Activated CD4-positive, alpha-beta T cell treated with anti-CD3 and anti-CD28 coated beads for 36 hours (primary cell): ENCODE results near the gene TCEANC2. TPM values are rescaled to one million over a fixed set of nuclear protein-coding genes. Genes with fewer than 3 reads are reported as not detected.
"Not testable (repeated sequence)": the region's sequence is repeated elsewhere in the genome, so short reads cannot be mapped to it uniquely, and the experiment has no call there.

Experiments used
- ATAC-seq: fragments of 200-7000 bp; cut with Tn5 transposase; one replicate; pipeline ENCODE4 v1.10.0; 2021; ENCODE audit warnings: mild to moderate bottlenecking, moderate library complexity
- CTCF ChIA-PET: fragments of 350-600 bp; sonication (Branson Sonifier 250); formaldehyde crosslinking; loops from one replicate; lab custom pipeline; 2021; ENCODE audit warnings: antibody characterized with exemption; lab: Charles Lee
- POLR2A ChIA-PET: fragments of 350-600 bp; sonication (Branson Sonifier 250); formaldehyde crosslinking; loops from one replicate; lab custom pipeline; 2021; ENCODE audit warnings: antibody characterized with exemption, inconsistent platforms; lab: Charles Lee
- DNase-seq: peaks from one replicate; pipeline ENCODE4 v3.0.0-alpha.2; 2020
- H3K27ac Mint-ChIP-seq: one replicate; pipeline ENCODE4 v1.8.0; 2021; ENCODE audit warnings: mixed read lengths
- H3K27me3 Mint-ChIP-seq: one replicate; pipeline ENCODE4 v1.8.0; 2021; ENCODE audit warnings: mixed read lengths
- H3K36me3 Mint-ChIP-seq: one replicate; pipeline ENCODE4 v1.8.0; 2021; ENCODE audit warnings: low read depth, mixed read lengths
- H3K4me1 Mint-ChIP-seq: one replicate; pipeline ENCODE4 v1.8.0; 2021; ENCODE audit warnings: mixed read lengths
- H3K4me3 Mint-ChIP-seq: one replicate; pipeline ENCODE4 v1.8.0; 2021; ENCODE audit warnings: mild to moderate bottlenecking, moderate library complexity, mixed read lengths
- H3K9me3 Mint-ChIP-seq: one replicate; pipeline ENCODE4 v1.8.0; 2021; ENCODE audit warnings: low read depth, mixed read lengths
- intact Hi-C, 2 experiments: fragments of 100-400 bp; cut with DNase I in 1 of 2; cut with micrococcal nuclease in 1 of 2; formaldehyde crosslinking; loops; one replicate each; pipeline versions ENCODE4 v1.14.2 to v1.15.1; 2022 to 2024; cut with DNase I, micrococcal nuclease
- total RNA-seq, 2 experiments: library from RNA; stranded (reverse); gene quantifications; one replicate each; pipeline ENCODE4 v1.2.3, GENCODE V29; 2021

The TCEANC2 gene
- total RNA-seq, 2 experiments from 2014 or later: 14.0 to 14.2 TPM

DNA sequence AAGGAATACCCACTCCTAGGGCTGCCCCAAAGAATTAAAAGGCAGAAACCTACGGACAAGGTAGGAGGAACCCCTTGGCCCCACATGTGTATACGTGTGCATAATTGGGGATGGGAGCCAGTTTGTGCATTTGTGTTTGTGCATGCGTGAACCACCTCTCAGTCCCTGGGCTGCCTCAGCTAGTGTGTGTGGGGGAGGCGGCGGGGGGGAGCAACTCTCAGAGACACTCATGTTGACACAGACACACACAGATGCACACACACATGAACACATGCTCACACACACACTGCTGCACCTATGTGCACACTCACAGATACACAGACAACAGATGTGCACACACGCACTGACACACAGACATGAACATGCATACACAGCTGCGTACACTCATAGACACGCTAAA lies 40.5 kb upstream of the TCEANC2 start:
- Mint-ChIP-seq H3K36me3 (no peaks in the 10 kb centered on the region), H3K4me1 (no peaks in the 10 kb centered on the region), H3K27ac (no peak overlapping the region), H3K9me3 (no peaks in the 10 kb centered on the region), H3K27me3 (no peaks in the 10 kb centered on the region), H3K4me3 (no peak overlapping the region)
- CTCF ChIA-PET: interaction anchor here (0.8 to 1.1 kb wide), 2 partner anchors 9 to 112 kb away, joined by 3 read pairs; no protein-coding TSS in a partner anchor
- intact Hi-C loops: no loop called here
- DNase-seq (no peak), ATAC-seq (no peak)
- POLR2A ChIA-PET: no interaction called here

- no peaks in the 10 kb centered on the region for H3K36me3 Mint-ChIP-seq
- no peaks in the 10 kb centered on the region for H3K27me3 Mint-ChIP-seq
- ChIA-PET CTCF (no interaction called here), POLR2A (interaction anchor here (0.5 kb wide), 1 partner anchor 281 kb away, joined by 5 read pairs; no protein-coding TSS in a partner anchor)
- no peaks in the 10 kb centered on the region for H3K4me1 Mint-ChIP-seq
- H3K27ac Mint-ChIP-seq: no peak overlapping the region
- intact Hi-C loops: no loop called here
- H3K9me3 Mint-ChIP-seq: no peaks in the 10 kb centered on the region
- ATAC-seq (no peak), DNase-seq (no peak)
- no peak overlapping the region for H3K4me3 Mint-ChIP-seq
Measured at GRCh38 chr1:54013393-54014008, 39.9 kb upstream of the TCEANC2 start.

GRCh38 chr1:54014009-54014629 lies 39.3 kb upstream of the TCEANC2 start:
- POLR2A ChIA-PET: interaction anchor here (0.6 kb wide), 1 partner anchor 64 kb away, joined by 3 read pairs; no protein-coding TSS in a partner anchor
- Mint-ChIP-seq H3K9me3 (no peaks in the 10 kb centered on the region), H3K4me3 (no peak overlapping the region), H3K27me3 (no peaks in the 10 kb centered on the region), H3K4me1 (no peaks in the 10 kb centered on the region), H3K36me3 (no peaks in the 10 kb centered on the region), H3K27ac (no peak overlapping the region)
- intact Hi-C loops: no loop called here
- ATAC-seq (no peak), DNase-seq (no peak)
- CTCF ChIA-PET: interaction anchor here (0.7 to 1.0 kb wide), 3 partner anchors 19 to 55 kb away, joined by 3 to 5 read pairs (median 3); no protein-coding TSS in a partner anchor

GRCh38 chr1:54016343-54017282 lies 36.8 kb upstream of the TCEANC2 start:
- H3K4me1 Mint-ChIP-seq: no peaks in the 10 kb centered on the region
- no peaks in the 10 kb centered on the region for H3K9me3 Mint-ChIP-seq
- H3K27me3 Mint-ChIP-seq: no peaks in the 10 kb centered on the region
- ChIA-PET CTCF (interaction anchor here (1.0 kb wide), 1 partner anchor 57 kb away, joined by 5 read pairs; no protein-coding TSS in a partner anchor), POLR2A (no interaction called here)
- H3K4me3 Mint-ChIP-seq: no peak overlapping the region
- ATAC-seq (no peak), DNase-seq (no peak)
- no peaks in the 10 kb centered on the region for H3K36me3 Mint-ChIP-seq
- H3K27ac Mint-ChIP-seq: no peak overlapping the region
- intact Hi-C loops: no loop called here

DNA sequence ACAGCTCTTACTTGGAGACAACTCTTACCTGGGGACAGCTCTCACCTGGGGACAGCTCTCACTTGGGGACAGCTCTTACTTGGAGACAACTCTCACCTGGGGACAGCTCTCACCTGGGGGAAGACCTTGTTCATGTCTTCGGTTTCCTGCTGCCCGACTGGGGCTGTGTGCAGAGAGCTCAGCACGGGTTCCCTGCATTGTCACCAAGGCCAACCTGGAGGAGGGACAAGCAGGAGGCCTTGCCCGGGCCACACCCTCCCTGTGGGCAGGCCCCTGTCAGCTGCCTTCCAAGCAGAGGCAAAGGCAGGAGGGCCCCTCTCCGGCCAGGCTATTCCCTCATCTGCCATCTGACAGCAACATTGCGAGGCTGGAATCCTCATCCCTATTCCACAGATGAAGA lies 35.4 kb upstream of the TCEANC2 start, which contains the start of gene LDLRAD1:
TSS of gene LDLRAD1 (minus strand) at position 208 of the 400 bp plus-strand sequence. CDS start at position 134, 74 bp downstream.
- no peaks in the 10 kb centered on the region for H3K36me3 Mint-ChIP-seq
- no peaks in the 10 kb centered on the region for H3K4me1 Mint-ChIP-seq
- DNase-seq (no peak), ATAC-seq (no peak)
- POLR2A ChIA-PET: no interaction called here
- H3K27ac Mint-ChIP-seq: no peak within 1 kb of the TSS
- H3K27me3 Mint-ChIP-seq: no peaks in the 10 kb centered on the region
- H3K9me3 Mint-ChIP-seq: no peaks in the 10 kb centered on the region
- CTCF ChIA-PET: no interaction called here
- intact Hi-C loops: no loop called here
- no peak within 1 kb of the TSS for H3K4me3 Mint-ChIP-seq

DNA sequence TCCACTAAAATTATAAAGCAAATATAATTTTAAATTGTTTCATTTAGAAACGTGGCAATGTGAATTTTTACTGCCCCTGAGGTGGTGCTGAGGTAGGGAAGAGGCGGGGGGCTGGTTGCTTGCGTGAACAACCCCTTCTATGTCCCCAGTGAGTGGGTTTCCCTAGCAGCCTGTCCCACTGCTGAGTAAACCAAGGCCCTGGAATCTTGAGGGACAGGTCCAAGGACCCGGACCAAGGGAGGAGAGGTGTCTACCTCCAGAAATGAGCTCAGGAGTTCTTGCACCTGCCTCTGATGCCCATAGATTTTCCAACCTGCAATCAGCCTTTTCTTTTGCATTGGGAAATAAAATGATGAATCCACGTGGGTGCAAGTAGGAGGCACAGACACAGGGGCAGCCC lies 34.8 kb upstream of the TCEANC2 start:
- DNase-seq: no peak
- ATAC-seq: no peak
- POLR2A ChIA-PET: no interaction called here
- intact Hi-C loops: no loop called here
- no peak overlapping the region for H3K27ac Mint-ChIP-seq
- CTCF ChIA-PET: interaction anchor here (0.5 kb wide), 1 partner anchor 1143 kb away, joined by 3 read pairs; no protein-coding TSS in a partner anchor
- no peaks in the 10 kb centered on the region for H3K36me3 Mint-ChIP-seq
- no peak overlapping the region for H3K4me3 Mint-ChIP-seq
- H3K9me3 Mint-ChIP-seq: no peaks in the 10 kb centered on the region
- no peaks in the 10 kb centered on the region for H3K4me1 Mint-ChIP-seq
- H3K27me3 Mint-ChIP-seq: no peaks in the 10 kb centered on the region

GRCh38 chr1:54019562-54020176 lies 33.7 kb upstream of the TCEANC2 start:
- CTCF ChIA-PET: interaction anchor here (0.6 to 1.0 kb wide), 2 partner anchors 159 to 467 kb away, joined by 3 read pairs; no protein-coding TSS in a partner anchor
- H3K27me3 Mint-ChIP-seq, ATAC-seq, H3K4me1 Mint-ChIP-seq, H3K4me3 Mint-ChIP-seq, H3K27ac Mint-ChIP-seq, DNase-seq, POLR2A ChIA-PET, H3K9me3 Mint-ChIP-seq, intact Hi-C loops, H3K36me3 Mint-ChIP-seq: not testable (repeated sequence)

GRCh38 chr1:54024358-54024757 lies 29.1 kb upstream of the TCEANC2 start:
- ChIA-PET CTCF (no interaction called here), POLR2A (no interaction called here)
- no peak overlapping the region for H3K27ac Mint-ChIP-seq
- no peak for DNase-seq
- no peaks in the 10 kb centered on the region for H3K4me1 Mint-ChIP-seq
- intact Hi-C loops: no loop called here
- no peaks in the 10 kb centered on the region for H3K36me3 Mint-ChIP-seq
- no peak overlapping the region for H3K4me3 Mint-ChIP-seq
- H3K27me3 Mint-ChIP-seq: no peaks in the 10 kb centered on the region
- no peaks in the 10 kb centered on the region for H3K9me3 Mint-ChIP-seq
- no peak for ATAC-seq

DNA sequence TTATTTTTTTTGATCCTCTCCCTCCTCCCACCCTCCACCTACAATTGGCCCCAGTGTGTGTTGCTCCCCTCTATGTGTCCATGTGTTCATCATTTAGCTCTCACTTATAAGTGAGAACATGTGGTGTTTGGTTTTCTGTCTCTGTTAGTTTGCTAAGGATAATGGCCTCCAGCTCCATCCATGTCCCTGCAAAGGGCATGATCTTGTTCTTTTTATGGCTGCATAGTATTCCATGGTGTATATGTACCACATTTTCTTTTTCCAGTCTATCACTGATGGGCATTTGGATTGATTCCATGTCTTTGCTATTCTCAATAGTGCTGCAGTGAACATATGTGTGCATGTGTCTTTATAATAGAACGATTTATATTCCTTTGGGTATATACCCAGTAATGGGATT lies 28.6 kb upstream of the TCEANC2 start:
- H3K9me3 Mint-ChIP-seq, H3K27me3 Mint-ChIP-seq, H3K27ac Mint-ChIP-seq, H3K4me1 Mint-ChIP-seq, ATAC-seq, POLR2A ChIA-PET, intact Hi-C loops, H3K36me3 Mint-ChIP-seq, H3K4me3 Mint-ChIP-seq, CTCF ChIA-PET, DNase-seq: not testable (repeated sequence)

DNA sequence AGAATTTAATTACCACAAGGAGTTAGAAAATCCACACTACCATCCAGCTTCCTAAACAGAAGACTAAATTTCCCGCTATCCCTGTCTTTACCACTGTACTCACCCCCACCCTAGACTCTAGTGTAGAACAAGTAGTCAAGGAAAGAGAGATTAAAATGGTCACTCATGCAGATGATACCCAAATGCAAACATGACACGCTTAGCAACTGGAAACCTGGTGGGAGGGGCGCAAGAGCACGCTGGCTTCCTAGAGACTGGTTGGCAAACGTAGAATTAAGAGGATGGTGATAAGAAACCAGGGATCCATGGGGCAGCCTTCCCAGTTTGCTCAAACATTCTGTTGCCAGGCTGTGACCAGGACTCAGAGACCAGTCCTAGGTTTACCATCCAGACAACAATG lies 25.6 kb upstream of the TCEANC2 start:
- H3K4me3 Mint-ChIP-seq: no peak overlapping the region
- no peak overlapping the region for H3K27ac Mint-ChIP-seq
- no peaks in the 10 kb centered on the region for H3K4me1 Mint-ChIP-seq
- ChIA-PET CTCF (interaction anchor here (0.9 kb wide), 1 partner anchor 46 kb away, joined by 4 read pairs; no protein-coding TSS in a partner anchor), POLR2A (interaction anchor here (0.6 kb wide), 1 partner anchor 133 kb away, joined by 3 read pairs; no protein-coding TSS in a partner anchor)
- intact Hi-C loops: no loop called here
- ATAC-seq (no peak), DNase-seq (no peak)
- H3K36me3 Mint-ChIP-seq: peaks cover 8% of the 10 kb centered on the region
- no peaks in the 10 kb centered on the region for H3K27me3 Mint-ChIP-seq
- no peaks in the 10 kb centered on the region for H3K9me3 Mint-ChIP-seq
